Prostate gland (tissue), 2 donors: ENCODE measurements around the gene IL36RN.

Source experiments
- CTCF ChIP-seq, 4 experiments: fragments of 200-600 bp in 2 of 4; fragments of 450-650 bp in 2 of 4; sonication (generic) in 2 of 4; IDR thresholded peaks; 1 replicate in 3 of 4; 2 replicates in 1 of 4; pipeline ENCODE4 v1.5.1; 2016 to 2019; ENCODE audit warnings: antibody characterized with exemption in 4 of 4, mild to moderate bottlenecking in 2 of 4, moderate library complexity in 2 of 4
- POLR2A ChIP-seq: fragments of 450-650 bp; IDR thresholded peaks from one replicate; pipeline ENCODE4 v1.6.1; 2016; ENCODE audit warnings: antibody characterized with exemption, mild to moderate bottlenecking
- POLR2AphosphoS5 ChIP-seq: sonication (generic); formaldehyde crosslinking; IDR thresholded peaks from one replicate; pipeline ENCODE4 v1.6.1; 2017; ENCODE audit warnings: antibody characterized with exemption

DNA sequence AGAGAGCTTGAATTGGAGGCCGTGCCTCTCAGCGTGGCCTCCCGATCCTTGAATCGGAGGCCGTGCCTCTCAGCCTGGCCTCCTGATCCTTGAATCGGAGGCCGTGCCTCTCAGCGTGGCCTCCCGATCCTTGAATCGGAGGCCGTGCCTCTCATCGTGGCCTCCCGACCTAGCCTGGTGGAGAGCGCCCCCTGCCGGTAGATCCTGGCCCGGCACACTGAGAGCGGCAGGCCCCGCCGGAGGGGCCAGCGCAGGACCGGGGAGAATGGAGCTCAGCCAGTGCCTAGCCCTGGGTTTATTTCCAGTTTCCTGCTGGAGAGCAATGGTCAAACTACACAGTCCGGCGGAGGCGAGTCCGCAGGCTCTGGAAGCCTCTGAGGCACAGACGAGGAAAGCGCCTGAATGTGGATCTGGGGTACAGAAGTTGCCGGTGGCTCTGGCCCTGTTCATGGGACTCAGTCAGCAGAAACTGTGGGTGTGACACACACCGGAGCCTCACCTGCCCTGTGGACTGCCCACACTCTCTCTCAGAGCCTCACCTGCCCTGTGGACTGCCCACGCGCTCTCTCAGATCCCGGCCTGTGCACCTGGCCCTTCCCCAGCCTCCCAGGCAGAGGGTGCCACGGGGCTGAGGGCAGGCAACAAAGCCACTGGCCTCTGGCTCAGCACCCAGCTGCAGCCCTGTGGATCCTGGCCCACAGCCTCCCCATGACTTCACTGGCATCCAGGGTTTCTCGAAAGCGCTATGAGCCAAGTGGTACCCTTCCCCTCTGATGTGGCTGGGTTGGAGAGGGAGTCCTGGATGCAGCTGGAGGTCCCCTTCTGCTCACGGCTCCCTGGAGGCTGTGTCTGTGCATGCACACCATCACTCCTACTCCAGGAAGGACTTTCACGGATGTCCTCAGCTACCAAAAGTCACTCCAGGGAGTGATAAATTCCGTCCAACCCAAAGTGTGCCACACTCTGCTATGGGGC lies 7.8 kb upstream of the IL36RN start:
- TF ChIP-seq CTCF (IDR thresholded peaks at IDR 0.05) (no peak), POLR2A (no peak), POLR2AphosphoS5 (no peak)
